ENCODE measurements around the gene PRDM15.

PRDM15 gene

DNA sequence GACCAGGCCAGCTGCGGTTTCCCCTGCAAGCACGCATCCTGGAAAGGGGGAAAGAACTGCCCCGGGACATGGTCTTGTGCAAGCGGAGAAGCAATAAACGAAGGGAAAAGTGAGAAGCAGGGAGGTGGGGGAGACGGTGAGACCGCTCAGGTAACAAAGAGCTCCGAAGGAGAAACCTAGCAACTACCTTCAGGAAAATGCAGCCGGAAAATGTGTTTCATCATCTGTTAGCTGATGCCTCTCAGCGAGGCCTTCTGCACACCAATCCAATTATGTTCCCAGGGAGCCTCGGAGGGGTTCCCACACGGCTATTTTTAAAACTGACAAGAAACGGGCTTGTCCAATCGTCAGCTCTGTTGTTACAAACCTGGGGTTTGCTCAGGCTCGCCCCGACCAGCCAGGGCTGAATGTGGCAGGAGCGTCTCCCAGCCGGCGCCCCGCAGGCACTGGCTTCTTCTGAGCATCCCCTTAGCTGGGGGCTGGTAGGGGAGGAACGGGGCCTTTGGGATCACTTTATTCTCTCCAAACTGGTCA, 115.7 kb downstream of the PRDM15 start:
- DNase-seq (ENCODE audit: low read depth), result no peak

GRCh38 chr21:41762753-41763152, 116.4 kb downstream of the PRDM15 start:
- DNase-seq (ENCODE audit: low read depth), result no peak

DNA sequence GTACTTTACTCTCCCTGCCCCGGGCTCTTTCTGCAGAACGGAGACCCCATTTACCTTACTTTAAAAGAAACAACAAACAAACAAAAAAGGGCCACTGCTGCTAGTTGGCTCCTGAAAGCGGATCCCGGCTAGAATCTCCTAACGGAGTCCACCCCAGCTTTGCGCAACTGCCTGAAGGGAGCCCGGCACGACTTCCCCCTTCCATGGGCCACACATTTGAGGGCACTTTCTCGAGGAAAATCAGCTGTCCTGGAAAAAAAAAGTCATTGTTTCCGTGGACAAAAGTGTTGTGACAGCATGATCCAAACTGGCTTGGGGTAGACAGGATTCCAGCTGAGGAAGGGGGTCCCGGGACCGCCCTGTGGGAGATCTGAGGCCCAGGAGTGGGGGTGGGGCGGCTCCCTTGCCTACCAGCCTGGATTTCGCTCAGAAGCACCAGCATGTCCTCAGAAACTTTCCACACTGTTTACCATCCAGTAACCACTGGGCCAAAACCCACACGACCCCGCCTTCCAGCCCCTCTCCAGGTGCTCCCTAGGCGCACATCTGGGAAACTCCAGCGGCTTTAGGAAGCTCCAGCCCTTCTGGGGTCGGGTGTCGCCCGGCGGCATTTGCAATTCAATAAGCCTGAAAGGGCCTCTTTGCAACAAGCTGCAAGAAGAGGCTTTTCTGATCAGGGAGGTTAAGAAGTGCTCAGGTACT, 117.1 kb downstream of the PRDM15 start:
- no peak for DNase-seq (ENCODE audit: low read depth)

GRCh38 chr21:41761211-41761933, 117.8 kb downstream of the PRDM15 start:
- no peak for DNase-seq (ENCODE audit: low read depth)

GRCh38 chr21:41760411-41760810, 118.7 kb downstream of the PRDM15 start:
- DNase-seq (ENCODE audit: low read depth), result no peak

GRCh38 chr21:41759926-41760325, 119.2 kb downstream of the PRDM15 start:
- DNase-seq (ENCODE audit: low read depth), result no peak

DNA sequence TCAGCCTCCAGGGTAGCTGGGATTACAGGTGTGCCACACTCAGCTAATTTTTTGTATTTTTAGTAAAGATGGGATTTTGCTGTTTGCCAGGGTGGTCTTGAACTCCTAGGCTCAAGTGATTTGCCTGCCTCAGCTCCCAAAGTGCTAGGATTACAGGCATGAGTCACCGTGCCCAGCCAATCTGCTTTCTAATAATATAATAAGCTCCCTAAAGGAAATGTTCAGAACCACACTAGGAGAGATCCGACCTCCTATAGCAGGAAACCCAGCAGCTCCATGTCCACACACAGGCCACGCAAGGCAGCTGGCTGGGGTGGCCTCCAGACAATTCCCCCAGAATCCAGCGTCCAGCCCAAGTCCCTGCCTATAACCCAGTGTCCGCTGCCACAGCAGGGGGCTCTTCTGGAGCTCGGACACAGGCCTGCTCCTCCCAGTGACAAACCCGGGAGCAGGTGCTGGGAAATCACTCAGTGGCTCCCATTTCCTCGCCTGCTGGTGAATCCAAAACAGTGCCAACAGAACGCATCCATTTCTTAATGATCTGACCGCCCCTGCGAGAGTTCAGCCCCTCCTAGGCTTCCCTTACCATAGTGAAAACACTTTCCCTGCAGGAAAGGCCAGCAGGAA, 119.8 kb downstream of the PRDM15 start:
- DNase-seq (ENCODE audit: low read depth), result no peak

DNA sequence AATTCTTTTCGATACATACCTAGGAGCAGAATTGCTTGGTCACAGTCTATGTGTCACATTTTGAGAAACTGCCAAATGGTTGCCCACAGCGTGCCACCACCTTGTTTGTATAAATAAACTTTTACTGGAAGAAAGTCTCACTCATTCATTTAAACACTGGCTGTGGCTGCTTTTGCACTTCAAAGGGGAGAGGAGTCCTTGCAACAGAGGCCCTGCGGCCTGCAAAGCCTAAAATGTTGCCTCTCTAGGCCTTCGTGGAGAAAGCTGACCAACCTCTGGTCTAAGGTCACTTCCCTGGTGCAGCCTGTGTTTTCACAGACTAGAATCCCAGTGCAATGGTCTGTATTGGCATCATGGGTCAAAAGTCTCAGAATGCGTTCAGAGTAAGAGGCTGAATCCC, 120.6 kb downstream of the PRDM15 start:
- DNase-seq (ENCODE audit: low read depth), result no peak

- no peak for DNase-seq (ENCODE audit: low read depth)
Measured at GRCh38 chr21:41755934-41756773, 123.0 kb downstream of the PRDM15 start.

DNA sequence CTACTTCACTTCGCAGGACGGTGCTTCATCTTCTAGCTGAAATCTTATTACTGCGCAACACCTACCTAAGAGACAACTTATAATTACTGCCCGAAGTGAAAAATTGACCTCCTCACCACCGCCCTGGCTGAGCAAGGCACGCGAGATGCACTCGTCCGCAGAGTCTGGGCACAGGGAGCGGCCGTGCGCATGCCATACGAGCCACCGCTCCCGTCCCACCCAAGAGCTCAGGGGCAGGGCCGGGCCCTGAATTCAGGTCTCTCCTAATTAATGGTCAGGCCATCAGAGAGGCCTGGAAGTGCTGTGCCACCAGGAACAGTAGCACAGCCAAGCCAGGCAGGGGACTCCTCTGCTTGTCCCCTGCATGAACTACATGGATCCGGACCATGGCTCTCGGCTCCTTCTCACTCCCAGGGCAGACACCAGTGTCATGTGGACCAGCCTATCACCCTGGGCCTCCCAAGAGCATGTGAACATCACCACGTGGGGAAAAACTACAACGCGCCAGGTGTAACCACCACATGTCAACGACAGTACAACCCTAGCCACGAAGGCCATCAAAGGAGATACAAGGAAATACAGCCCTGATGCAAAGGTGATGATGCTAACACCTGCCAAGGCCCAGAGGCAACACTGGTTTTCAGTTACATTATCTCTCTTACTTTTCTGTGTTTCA, 123.7 kb downstream of the PRDM15 start:
- DNase-seq (ENCODE audit: low read depth), result no peak

DNA sequence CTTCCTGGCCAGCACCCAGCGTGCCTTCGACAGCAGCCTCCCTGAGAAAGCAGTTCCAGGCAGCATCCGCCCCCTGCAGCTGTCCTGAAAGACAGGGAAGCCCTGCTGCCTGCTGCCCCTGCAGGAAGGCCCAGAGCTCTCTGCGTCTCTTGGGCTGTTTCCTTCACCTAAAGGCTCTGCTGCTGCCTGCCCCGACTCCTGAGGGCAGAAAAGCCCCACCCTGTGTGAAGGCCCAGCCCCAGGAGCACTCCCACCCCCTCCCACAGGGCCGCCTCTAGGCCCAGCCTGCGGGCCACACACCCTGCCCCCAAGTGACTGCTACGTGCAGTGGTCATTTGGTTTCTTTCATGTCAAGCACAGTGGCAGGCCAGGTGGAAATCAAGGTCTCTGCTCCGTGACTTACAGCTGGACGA, 124.7 kb downstream of the PRDM15 start:
- DNase-seq (ENCODE audit: low read depth), result no peak

DNA sequence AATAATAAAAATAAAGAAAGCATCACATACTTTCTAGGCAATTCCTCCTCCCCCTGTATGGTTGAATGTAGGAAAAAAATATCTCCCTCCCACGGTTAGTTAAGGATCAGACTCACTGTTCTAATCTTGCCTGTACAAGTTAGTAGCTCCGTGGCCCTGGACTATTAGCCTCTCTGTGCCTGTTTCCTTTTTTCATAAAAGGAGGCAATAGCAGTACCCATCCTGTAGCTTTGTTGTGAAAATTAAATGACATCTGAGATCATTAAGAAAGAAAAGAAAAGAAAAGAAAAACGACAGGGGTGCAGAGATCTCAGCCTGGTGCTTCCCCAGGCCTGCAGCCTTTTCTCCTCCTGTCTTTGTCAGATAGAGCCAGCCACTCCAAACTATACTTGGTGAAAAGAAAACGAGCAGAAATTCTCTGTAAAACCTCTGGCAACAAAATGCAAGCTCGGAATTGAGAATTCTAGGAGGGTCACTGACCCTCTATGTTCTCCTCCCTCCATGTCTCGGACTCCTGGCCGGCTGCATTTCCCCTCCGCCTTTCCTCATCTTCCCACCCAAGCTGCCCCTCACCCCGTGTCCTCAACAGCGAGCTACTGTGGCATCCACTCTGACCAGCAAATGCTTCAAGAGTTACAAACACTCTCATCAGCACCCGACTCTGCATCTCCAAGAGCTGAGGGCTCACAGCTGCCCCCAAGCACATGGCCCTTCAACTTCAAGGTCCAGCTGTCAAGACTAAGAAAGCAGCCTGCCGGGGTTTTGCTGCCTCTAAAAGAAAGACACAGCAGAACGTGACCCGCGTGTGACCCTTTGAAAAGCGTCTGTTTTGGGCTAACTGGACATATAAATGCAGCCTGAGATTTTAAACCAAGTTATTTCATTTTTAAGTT, 125.9 kb downstream of the PRDM15 start:
- no peak for DNase-seq (ENCODE audit: low read depth)

GRCh38 chr21:41752231-41752681, 126.9 kb downstream of the PRDM15 start:
- no peak for DNase-seq (ENCODE audit: low read depth)

DNA sequence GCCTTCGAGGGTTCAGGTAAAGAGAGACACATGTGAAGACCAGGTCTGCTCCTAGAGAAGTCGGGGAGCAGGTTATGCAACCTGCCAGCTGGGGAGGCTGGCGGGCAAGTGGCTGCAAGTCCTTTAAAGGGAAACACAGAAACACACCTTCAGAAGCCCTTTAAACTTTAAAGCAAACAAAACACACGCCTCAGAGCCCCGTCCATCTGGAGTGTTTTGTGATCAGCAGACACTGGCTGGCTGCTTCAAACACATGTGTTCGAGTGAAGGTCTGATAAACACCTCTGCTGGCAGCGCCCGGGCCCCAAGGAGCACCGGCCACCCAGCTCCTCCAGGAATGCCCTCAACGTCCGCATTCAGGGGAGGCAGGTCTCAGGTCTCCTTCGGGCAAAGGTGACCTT, 127.5 kb downstream of the PRDM15 start:
- DNase-seq (ENCODE audit: low read depth), result no peak

GRCh38 chr21:41750532-41751151, 128.5 kb downstream of the PRDM15 start:
- DNase-seq (ENCODE audit: low read depth), result no peak

DNA sequence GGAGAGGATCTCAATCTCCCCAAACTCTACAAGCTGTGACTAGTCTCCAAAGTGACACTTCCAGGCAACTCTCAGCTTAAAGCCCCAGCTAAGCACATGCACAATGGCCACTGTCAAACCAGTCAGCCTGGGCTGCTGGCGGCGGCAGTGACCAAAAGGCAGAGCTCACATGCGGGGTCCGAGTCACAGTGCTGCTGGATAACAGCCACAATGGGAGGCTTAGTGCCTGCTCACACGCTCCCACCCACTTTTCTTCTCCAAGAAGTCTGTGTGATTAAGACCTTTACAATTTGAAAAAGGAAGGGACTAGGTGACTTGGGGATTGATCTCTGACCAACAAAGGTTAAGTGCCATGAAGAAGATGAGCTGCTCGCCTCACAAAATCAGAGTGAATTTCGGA, 129.1 kb downstream of the PRDM15 start:
- DNase-seq (ENCODE audit: low read depth), result no peak

DNA sequence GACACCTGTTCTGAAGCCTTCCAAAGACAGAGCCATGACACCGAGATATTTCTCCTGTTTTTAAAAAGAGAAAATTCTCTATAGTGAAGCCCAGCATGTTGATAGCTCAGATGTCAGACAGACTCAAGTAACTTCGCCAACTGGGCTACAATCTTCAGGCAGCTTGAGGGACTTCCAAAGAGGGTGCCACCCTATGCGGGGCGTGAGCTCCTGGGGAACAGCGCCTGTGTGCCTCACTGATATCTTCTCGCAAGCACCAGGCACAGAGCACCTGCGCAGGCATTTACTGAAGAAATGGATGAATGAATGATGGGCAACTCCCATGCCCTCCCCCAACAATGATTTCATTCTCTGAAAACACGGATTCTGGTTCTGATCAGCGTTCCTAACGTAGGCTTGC, 129.9 kb downstream of the PRDM15 start:
- DNase-seq (ENCODE audit: low read depth), result no peak

Data from activated T-cell treated with anti-CD3 and anti-CD28 coated beads for 48 hours (primary cell).